SU-DHL-6 (cell line): ENCODE measurements around the gene SMAP1.

ENCODE experiments used
- H2AFZ ChIP-seq: fragments of 200-600 bp; sonication (generic); 2 replicates; pipeline ENCODE4 v1.6.1; 2014; ENCODE audit warnings: low read depth, mild to moderate bottlenecking, moderate library complexity, mixed read lengths, antibody characterized with exemption, low read length; ENCODE audit not compliant: severe bottlenecking
- H3F3A ChIP-seq: fragments of 200-600 bp; shearing (Covaris generic); 2 replicates; pipeline ENCODE4 v1.6.0; 2016; ENCODE audit warnings: antibody characterized with exemption, mild to moderate bottlenecking; ENCODE audit not compliant: insufficient read depth
- H3K27ac ChIP-seq: fragments of 200-600 bp; sonication (generic); 2 replicates; pipeline ENCODE4 v1.5.1; 2016; ENCODE audit warnings: low read depth, mild to moderate bottlenecking, low read length, moderate library complexity, mixed read lengths
- H3K27me3 ChIP-seq: fragments of 200-600 bp; sonication (generic), shearing (Covaris generic); 2 replicates; pipeline ENCODE4 v1.6.0; 2014; ENCODE audit warnings: mild to moderate bottlenecking, low read length
- H3K36me3 ChIP-seq: fragments of 200-600 bp; sonication (generic); 2 replicates; pipeline ENCODE4 v1.6.1; 2014; ENCODE audit warnings: mild to moderate bottlenecking, low read length, mixed read lengths
- H3K4me2 ChIP-seq: fragments of 300-600, 200-600 bp; shearing (Covaris generic), sonication (generic); 2 replicates; pipeline ENCODE4 v1.6.0; 2014; ENCODE audit warnings: low read length, low read depth, mild to moderate bottlenecking; ENCODE audit not compliant: poor library complexity, severe bottlenecking
- H3K4me3 ChIP-seq: fragments of 200-600 bp; sonication (generic); 2 replicates; pipeline ENCODE4 v1.5.1; 2014; ENCODE audit warnings: antibody characterized with exemption, low read length, mild to moderate bottlenecking, mixed read lengths; ENCODE audit not compliant: insufficient read depth, poor library complexity, severe bottlenecking
- H3K79me2 ChIP-seq: fragments of 200-600 bp; sonication (generic); 2 replicates; pipeline ENCODE4 v1.6.1; 2014; ENCODE audit warnings: mild to moderate bottlenecking, low read length, moderate library complexity; ENCODE audit not compliant: insufficient read depth
- H3K9ac ChIP-seq: fragments of 200-600 bp; sonication (generic); 2 replicates; pipeline ENCODE4 v1.7.0; 2014; ENCODE audit warnings: mild to moderate bottlenecking, low read length
- H3K9me2 ChIP-seq: fragments of 200-600 bp; sonication (generic); replicated peaks from 2 replicates; pipeline ENCODE4 v1.6.1; 2014; ENCODE audit warnings: low read length; ENCODE audit not compliant: insufficient read depth
- H3K9me3 ChIP-seq: fragments of 200-600 bp; sonication (generic); 2 replicates; pipeline ENCODE4 v1.6.1; 2014; ENCODE audit warnings: low read length, mixed read lengths; ENCODE audit not compliant: insufficient read depth
- H4K20me1 ChIP-seq: fragments of 200-600 bp; sonication (generic); 2 replicates; pipeline ENCODE4 v1.6.1; 2014; ENCODE audit warnings: low read depth, mild to moderate bottlenecking, antibody characterized with exemption, low read length, moderate library complexity, mixed read lengths
- EZH2phosphoT487 ChIP-seq: fragments of 200-600 bp; sonication (generic), shearing (Covaris generic); conservative IDR thresholded peaks from 2 replicates; pipeline ENCODE4 v1.6.1; 2018; ENCODE audit warnings: mild to moderate bottlenecking, antibody characterized with exemption, low read length, moderate library complexity, mixed read lengths
- TF ChIP-seq, protein P1 (sequence below): fragments of 200-600 bp; sonication (generic); IDR thresholded peaks from one replicate; pipeline ENCODE4 v1.5.1; 2017; ENCODE audit warnings: antibody characterized with exemption, mild to moderate bottlenecking, low read length, moderate library complexity; ENCODE audit not compliant: insufficient read depth, poor library complexity, severe bottlenecking

Gene SMAP1

DNA sequence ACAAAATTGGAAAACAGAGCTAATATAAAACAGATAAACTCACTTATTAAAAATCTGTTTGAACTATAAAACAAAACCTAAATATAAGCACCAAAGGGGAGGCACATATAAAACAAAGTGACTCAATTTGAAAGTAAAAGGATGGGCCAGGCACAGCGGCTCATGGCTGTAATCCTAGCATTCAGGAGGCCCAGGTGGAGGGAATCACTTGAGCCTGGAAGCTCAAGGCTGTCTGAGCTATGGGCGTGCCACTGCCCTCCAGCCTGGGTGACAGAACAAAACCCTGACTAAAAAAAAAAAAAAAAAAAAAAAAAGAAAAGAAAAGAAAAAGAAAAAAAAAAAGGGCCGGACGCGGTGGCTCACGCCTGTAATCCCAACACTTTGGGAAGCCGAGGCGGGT lies 31.1 kb upstream of the SMAP1 start:
- no peaks in the 10 kb centered on the region for H3F3A ChIP-seq
- H3K79me2 ChIP-seq = no peaks in the 10 kb centered on the region
- no peaks in the 10 kb centered on the region for H3K9me2 ChIP-seq
- H3K4me2 ChIP-seq = no peak overlapping the region
- H4K20me1 ChIP-seq = no peaks in the 10 kb centered on the region
- H3K4me3 ChIP-seq = no peak overlapping the region
- no peak overlapping the region for H3K9ac ChIP-seq
- no peaks in the 10 kb centered on the region for H3K27me3 ChIP-seq
- no peak for TF ChIP-seq EZH2phosphoT487
- TF ChIP-seq, protein P1, sequence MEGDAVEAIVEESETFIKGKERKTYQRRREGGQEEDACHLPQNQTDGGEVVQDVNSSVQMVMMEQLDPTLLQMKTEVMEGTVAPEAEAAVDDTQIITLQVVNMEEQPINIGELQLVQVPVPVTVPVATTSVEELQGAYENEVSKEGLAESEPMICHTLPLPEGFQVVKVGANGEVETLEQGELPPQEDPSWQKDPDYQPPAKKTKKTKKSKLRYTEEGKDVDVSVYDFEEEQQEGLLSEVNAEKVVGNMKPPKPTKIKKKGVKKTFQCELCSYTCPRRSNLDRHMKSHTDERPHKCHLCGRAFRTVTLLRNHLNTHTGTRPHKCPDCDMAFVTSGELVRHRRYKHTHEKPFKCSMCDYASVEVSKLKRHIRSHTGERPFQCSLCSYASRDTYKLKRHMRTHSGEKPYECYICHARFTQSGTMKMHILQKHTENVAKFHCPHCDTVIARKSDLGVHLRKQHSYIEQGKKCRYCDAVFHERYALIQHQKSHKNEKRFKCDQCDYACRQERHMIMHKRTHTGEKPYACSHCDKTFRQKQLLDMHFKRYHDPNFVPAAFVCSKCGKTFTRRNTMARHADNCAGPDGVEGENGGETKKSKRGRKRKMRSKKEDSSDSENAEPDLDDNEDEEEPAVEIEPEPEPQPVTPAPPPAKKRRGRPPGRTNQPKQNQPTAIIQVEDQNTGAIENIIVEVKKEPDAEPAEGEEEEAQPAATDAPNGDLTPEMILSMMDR = no peak
- H3K9me3 ChIP-seq = no peaks in the 10 kb centered on the region
- no peak overlapping the region for H2AFZ ChIP-seq
- no peaks in the 10 kb centered on the region for H3K36me3 ChIP-seq
- no peak overlapping the region for H3K27ac ChIP-seq

DNA sequence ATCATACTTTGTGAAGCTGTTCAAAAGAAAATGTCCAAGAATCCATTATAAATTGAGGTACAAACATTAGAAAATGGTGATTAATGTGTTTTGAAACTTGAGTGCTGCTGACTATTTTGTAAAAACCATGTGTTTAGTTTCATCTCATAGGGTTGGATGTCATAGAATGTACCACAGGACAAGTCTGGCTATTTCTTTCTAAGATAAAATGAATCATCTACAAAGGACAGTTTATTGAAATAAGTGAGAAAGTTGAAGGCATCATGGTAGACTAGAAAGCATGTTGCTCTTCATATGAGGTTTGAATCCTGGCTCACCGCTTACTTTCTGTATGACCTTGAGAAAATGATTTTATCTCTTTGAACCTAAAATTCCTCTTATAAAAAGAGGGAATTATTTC lies 29.2 kb upstream of the SMAP1 start:
- TF ChIP-seq, protein P1 = no peak
- TF ChIP-seq EZH2phosphoT487 = no peak
- H3K27ac ChIP-seq = no peak overlapping the region

DNA sequence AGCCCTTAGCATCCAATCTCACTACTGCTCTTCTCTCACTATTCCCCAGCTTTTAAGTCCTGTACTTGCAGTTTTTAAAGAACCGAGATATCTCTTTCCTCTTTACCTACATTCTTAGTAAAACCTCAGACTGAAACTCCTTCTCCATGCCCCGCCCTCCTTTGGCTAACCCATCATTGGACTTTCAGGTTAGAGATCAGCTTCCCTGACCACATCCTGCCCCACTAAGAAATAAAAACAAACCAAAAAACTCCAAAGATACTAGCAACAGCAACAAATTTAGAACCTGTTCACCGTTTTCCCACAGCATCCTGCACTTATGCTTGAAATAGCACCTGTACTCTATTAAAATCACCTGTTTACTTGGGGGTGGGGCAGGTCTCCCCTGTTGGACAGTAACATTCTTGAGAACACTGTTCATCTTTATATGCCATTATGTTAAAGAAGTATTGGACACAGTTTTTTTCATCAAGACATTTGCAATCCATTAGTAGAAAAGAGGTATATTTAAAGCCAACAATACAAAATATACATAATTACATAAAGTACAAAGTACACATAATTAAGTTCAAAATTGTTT lies 16.3 kb upstream of the SMAP1 start:
- no peak overlapping the region for H3K4me2 ChIP-seq
- no peaks in the 10 kb centered on the region for H3K9me2 ChIP-seq
- H3F3A ChIP-seq = no peaks in the 10 kb centered on the region
- H3K9ac ChIP-seq = no peak overlapping the region
- no peaks in the 10 kb centered on the region for H3K36me3 ChIP-seq
- no peaks in the 10 kb centered on the region for H3K79me2 ChIP-seq
- TF ChIP-seq, protein P1 = no peak
- TF ChIP-seq EZH2phosphoT487 = no peak
- H3K9me3 ChIP-seq = no peaks in the 10 kb centered on the region
- H3K27ac ChIP-seq = no peak overlapping the region
- no peaks in the 10 kb centered on the region for H3K27me3 ChIP-seq
- no peak overlapping the region for H3K4me3 ChIP-seq
- H2AFZ ChIP-seq = no peak overlapping the region
- no peaks in the 10 kb centered on the region for H4K20me1 ChIP-seq

More for the DNA sequence above, 29.2 kb upstream of the SMAP1 start:
- Histone ChIP-seq H3K27me3 (no peaks in the 10 kb centered on the region), H4K20me1 (no peaks in the 10 kb centered on the region), H3K9me3 (no peaks in the 10 kb centered on the region), H3K36me3 (no peaks in the 10 kb centered on the region), H3K4me3 (no peak overlapping the region), H3K9me2 (no peaks in the 10 kb centered on the region), H3K4me2 (no peak overlapping the region), H3F3A (no peaks in the 10 kb centered on the region), H3K79me2 (no peaks in the 10 kb centered on the region), H2AFZ (no peak overlapping the region), H3K9ac (no peak overlapping the region)
